HepG2 (cell line): ENCODE results near the gene ZNF23. TPM values are rescaled to one million over a fixed set of nuclear protein-coding genes. Genes with fewer than 3 reads are reported as not detected.

ENCODE experiments used
- AHR ChIP-seq: IDR thresholded peaks from 2 replicates; pipeline ENCODE4 v1.6.1; 2018; ENCODE audit warnings: missing genetic modification reagents, missing compliant biosample characterization
- CBFB ChIP-seq: sonication (generic); formaldehyde crosslinking; IDR thresholded peaks from 2 replicates; pipeline ENCODE4 v1.4.0; 2020; ENCODE audit warnings: missing genetic modification reagents
- DBP ChIP-seq: sonication (generic); formaldehyde crosslinking; IDR thresholded peaks from 2 replicates; pipeline ENCODE4 v1.4.0; 2020; ENCODE audit warnings: missing genetic modification reagents; ENCODE audit errors: not compliant biosample characterization
- EP300 ChIP-seq, 3 experiments: sonication (generic) in 1 of 3; formaldehyde crosslinking in 1 of 3; IDR thresholded peaks; 2 replicates each; pipeline versions ENCODE4 v1.5.1 to v1.6.1; 2011 to 2020; ENCODE audit warnings: low read depth in 2 of 3, low read length in 2 of 3, borderline replicate concordance in 1 of 3, improper control_type of control experiment in 1 of 3, mild to moderate bottlenecking in 1 of 3, missing genetic modification reagents in 1 of 3, moderate library complexity in 1 of 3
- FOXK1 ChIP-seq: sonication (generic); formaldehyde crosslinking; IDR thresholded peaks from 2 replicates; pipeline ENCODE4 v1.4.0; 2020; ENCODE audit warnings: low read depth, missing genetic modification reagents, borderline replicate concordance
- GATAD2A ChIP-seq: IDR thresholded peaks from 2 replicates; pipeline ENCODE4 v1.6.1; 2016
- SIX1 ChIP-seq: sonication (generic); formaldehyde crosslinking; IDR thresholded peaks from 2 replicates; pipeline ENCODE4 v1.4.0; 2020; ENCODE audit warnings: missing genetic modification reagents, borderline replicate concordance
- ZC3H13 ChIP-seq: sonication (generic); formaldehyde crosslinking; IDR thresholded peaks from 2 replicates; pipeline ENCODE4 v1.8.1; 2023; ENCODE audit warnings: mild to moderate bottlenecking, missing genetic modification reagents, moderate library complexity
- ZNF10 ChIP-seq: sonication (generic); formaldehyde crosslinking; IDR thresholded peaks from 2 replicates; pipeline ENCODE4 v1.4.0; 2020; ENCODE audit warnings: mild to moderate bottlenecking, low read depth, missing genetic modification reagents, borderline replicate concordance
- ZNF17 ChIP-seq: sonication (generic); formaldehyde crosslinking; IDR thresholded peaks from 2 replicates; pipeline ENCODE4 v1.5.0; 2020; ENCODE audit warnings: mild to moderate bottlenecking, missing genetic modification reagents
- ZNF296 ChIP-seq: sonication (generic); formaldehyde crosslinking; conservative IDR thresholded peaks from 2 replicates; pipeline ENCODE4 v1.5.0; 2020; ENCODE audit warnings: mild to moderate bottlenecking, missing genetic modification reagents
- ZNF546 ChIP-seq: sonication (generic); formaldehyde crosslinking; conservative IDR thresholded peaks from 2 replicates; pipeline ENCODE4 v1.8.1; 2023; ENCODE audit warnings: mild to moderate bottlenecking, missing genetic modification reagents
- ZNF747 ChIP-seq: sonication (generic); formaldehyde crosslinking; IDR thresholded peaks from 2 replicates; pipeline ENCODE4 v1.8.1; 2023; ENCODE audit warnings: missing genetic modification reagents, mild to moderate bottlenecking, borderline replicate concordance
- ZXDC ChIP-seq: sonication (generic); formaldehyde crosslinking; IDR thresholded peaks from 2 replicates; pipeline ENCODE4 v1.5.0; 2020; ENCODE audit warnings: mild to moderate bottlenecking, missing genetic modification reagents
- polyA plus RNA-seq, 8 experiments: library from polyadenylated mRNA; depleted of rRNA in 3 of 8; stranded (reverse) in 7 of 8; unstranded in 1 of 8; fragments of >200 nt; fragmentation: Illumina TruSeq in 4 of 8; extraction: Trizol in 4 of 8; gene quantifications; 2 replicates each; pipeline versions ENCODE4 v1.2.1 to v1.2.3, GENCODE V29; 2011 to 2016; ENCODE audit warnings: low read depth in 4 of 8, missing spikeins in 1 of 8, mixed read lengths in 1 of 8; ENCODE audit not compliant: insufficient read depth in 1 of 8
- total RNA-seq, 5 experiments: library from RNA; depleted of rRNA; stranded (reverse); fragments of >200 nt; fragmentation: Illumina TruSeq; extraction: Trizol; gene quantifications; 2 replicates each; pipeline ENCODE4 v1.2.3, GENCODE V29; 2016; ENCODE audit warnings: low read depth in 1 of 5
- TF ChIP-seq, protein P1 (sequence below): sonication (generic); formaldehyde crosslinking; IDR thresholded peaks from 2 replicates; pipeline ENCODE4 v1.8.1; 2022; ENCODE audit warnings: mild to moderate bottlenecking, missing genetic modification reagents
- TF ChIP-seq, protein P2 (sequence below), 2 experiments: sonication (generic) in 1 of 2; formaldehyde crosslinking in 1 of 2; IDR thresholded peaks; 2 replicates each; pipeline versions ENCODE4 v1.6.1 to v1.9.0; 2014 to 2022; ENCODE audit warnings: antibody characterized with exemption in 1 of 2, borderline replicate concordance in 1 of 2, inconsistent platforms in 1 of 2, low read depth in 1 of 2, missing genetic modification reagents in 1 of 2

Gene ZNF23
- total and polyA plus RNA-seq, 2 of the 13 experiments (the other 11 are each of a cell fraction or from before 2014, with no cell fraction given), result 8.6 to 12.2 TPM

- no peak; the same call in 1 of the 2 replicates for TF ChIP-seq ZC3H13 (CRISPR knock-in tag)
- 0 out of 2 replicates have a peak, but pooled peaks have one; percentile 48 for TF ChIP-seq ZNF10 (CRISPR knock-in tag)
- peak; percentile 84 for TF ChIP-seq DBP (CRISPR knock-in tag)
- TF ChIP-seq ZXDC, result peak; percentile 60; the same call in 1 of the 2 replicates
- TF ChIP-seq GATAD2A (CRISPR knock-in tag), result peak; percentile 79; the same call in 1 of the 2 replicates
- TF ChIP-seq AHR (CRISPR knock-in tag), result peak; percentile 99
- TF ChIP-seq ZNF747 (CRISPR knock-in tag), result peak; percentile 71
- peak; percentile 97 for TF ChIP-seq FOXK1
- peak; percentile 94 for TF ChIP-seq ZNF546 (CRISPR knock-in tag)
- TF ChIP-seq SIX1 (CRISPR knock-in tag), result no peak
- TF ChIP-seq, protein P1, sequence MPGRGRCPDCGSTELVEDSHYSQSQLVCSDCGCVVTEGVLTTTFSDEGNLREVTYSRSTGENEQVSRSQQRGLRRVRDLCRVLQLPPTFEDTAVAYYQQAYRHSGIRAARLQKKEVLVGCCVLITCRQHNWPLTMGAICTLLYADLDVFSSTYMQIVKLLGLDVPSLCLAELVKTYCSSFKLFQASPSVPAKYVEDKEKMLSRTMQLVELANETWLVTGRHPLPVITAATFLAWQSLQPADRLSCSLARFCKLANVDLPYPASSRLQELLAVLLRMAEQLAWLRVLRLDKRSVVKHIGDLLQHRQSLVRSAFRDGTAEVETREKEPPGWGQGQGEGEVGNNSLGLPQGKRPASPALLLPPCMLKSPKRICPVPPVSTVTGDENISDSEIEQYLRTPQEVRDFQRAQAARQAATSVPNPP (CRISPR knock-in tag), result no peak
- TF ChIP-seq CBFB (CRISPR knock-in tag), result peak; percentile 97
- TF ChIP-seq EP300 (IDR thresholded peaks at IDR 0.05; ENCODE audit: low read depth in 2 of 2, low read length in 2 of 2), result 0 out of 4 replicates have a peak, but pooled peaks have one; percentile 24 to 56
- peak; percentile 60; the same call in 1 of the 2 replicates for TF ChIP-seq EP300 (CRISPR knock-in tag; IDR thresholded peaks at IDR 0.05; ENCODE audit: borderline replicate concordance)
- TF ChIP-seq, protein P2, sequence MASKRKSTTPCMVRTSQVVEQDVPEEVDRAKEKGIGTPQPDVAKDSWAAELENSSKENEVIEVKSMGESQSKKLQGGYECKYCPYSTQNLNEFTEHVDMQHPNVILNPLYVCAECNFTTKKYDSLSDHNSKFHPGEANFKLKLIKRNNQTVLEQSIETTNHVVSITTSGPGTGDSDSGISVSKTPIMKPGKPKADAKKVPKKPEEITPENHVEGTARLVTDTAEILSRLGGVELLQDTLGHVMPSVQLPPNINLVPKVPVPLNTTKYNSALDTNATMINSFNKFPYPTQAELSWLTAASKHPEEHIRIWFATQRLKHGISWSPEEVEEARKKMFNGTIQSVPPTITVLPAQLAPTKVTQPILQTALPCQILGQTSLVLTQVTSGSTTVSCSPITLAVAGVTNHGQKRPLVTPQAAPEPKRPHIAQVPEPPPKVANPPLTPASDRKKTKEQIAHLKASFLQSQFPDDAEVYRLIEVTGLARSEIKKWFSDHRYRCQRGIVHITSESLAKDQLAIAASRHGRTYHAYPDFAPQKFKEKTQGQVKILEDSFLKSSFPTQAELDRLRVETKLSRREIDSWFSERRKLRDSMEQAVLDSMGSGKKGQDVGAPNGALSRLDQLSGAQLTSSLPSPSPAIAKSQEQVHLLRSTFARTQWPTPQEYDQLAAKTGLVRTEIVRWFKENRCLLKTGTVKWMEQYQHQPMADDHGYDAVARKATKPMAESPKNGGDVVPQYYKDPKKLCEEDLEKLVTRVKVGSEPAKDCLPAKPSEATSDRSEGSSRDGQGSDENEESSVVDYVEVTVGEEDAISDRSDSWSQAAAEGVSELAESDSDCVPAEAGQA (IDR thresholded peaks at IDR 0.05; ENCODE audit: low read depth), result peak; percentile 94
- TF ChIP-seq, protein P2 (CRISPR knock-in tag; IDR thresholded peaks at IDR 0.05; ENCODE audit: borderline replicate concordance), result no peak
- TF ChIP-seq ZNF17 (CRISPR knock-in tag), result no peak
- peak; percentile 44; the same call in 1 of the 2 replicates for TF ChIP-seq ZNF296 (CRISPR knock-in tag)
Measured at GRCh38 chr16:71461686-71462648, at the start of gene ZNF23 (continued).
